HEK293 (cell line): ENCODE data around the gene ISG15.
A peak's percentile ranks its signal among the peaks of the same experiment; 100 is the strongest.

Experiments
- GLIS1 ChIP-seq: fragments of 450-650 bp; formaldehyde crosslinking; IDR thresholded peaks from 2 replicates; pipeline ENCODE4 v1.5.1; 2016; ENCODE audit warnings: missing biosample characterization, missing genetic modification characterization
- HOXD13 ChIP-seq: sonication (generic); formaldehyde crosslinking; IDR thresholded peaks from 2 replicates; pipeline ENCODE4 v1.8.0; 2022; ENCODE audit warnings: missing genetic modification reagents, borderline replicate concordance
- OVOL3 ChIP-seq: fragments of 450-650 bp; formaldehyde crosslinking; IDR thresholded peaks from 2 replicates; pipeline ENCODE4 v1.5.1; 2016; ENCODE audit warnings: missing biosample characterization, missing genetic modification characterization
- SETDB1 ChIP-seq: IDR thresholded peaks from one replicate; pipeline ENCODE4 v1.6.1; 2017; ENCODE audit warnings: mild to moderate bottlenecking, low read length, moderate library complexity, mixed read lengths; ENCODE audit not compliant: insufficient read length
- ZFHX2 ChIP-seq: fragments of 450-650 bp; formaldehyde crosslinking; conservative IDR thresholded peaks from 2 replicates; pipeline ENCODE4 v1.5.1; 2016; ENCODE audit warnings: missing biosample characterization, missing genetic modification characterization
- ZIC2 ChIP-seq: fragments of 450-650 bp; formaldehyde crosslinking; IDR thresholded peaks from 2 replicates; pipeline ENCODE4 v1.5.1; 2016; ENCODE audit warnings: missing biosample characterization, missing genetic modification characterization
- ZNF155 ChIP-seq: fragments of 450-650 bp; formaldehyde crosslinking; IDR thresholded peaks from 2 replicates; pipeline ENCODE4 v1.5.1; 2016; ENCODE audit warnings: missing biosample characterization, missing genetic modification characterization
- ZNF175 ChIP-seq: fragments of 450-650 bp; formaldehyde crosslinking; IDR thresholded peaks from 2 replicates; pipeline ENCODE4 v1.5.1; 2016; ENCODE audit warnings: missing biosample characterization, missing genetic modification characterization
- ZNF354C ChIP-seq: fragments of 450-650 bp; formaldehyde crosslinking; IDR thresholded peaks from 2 replicates; pipeline ENCODE4 v1.5.1; 2016; ENCODE audit warnings: missing biosample characterization, missing genetic modification characterization, low read depth, borderline replicate concordance
- ZNF473 ChIP-seq: fragments of 450-650 bp; formaldehyde crosslinking; IDR thresholded peaks from 2 replicates; pipeline ENCODE4 v1.5.1; 2017; ENCODE audit warnings: missing biosample characterization, missing genetic modification characterization
- ZNF501 ChIP-seq: fragments of 450-650 bp; formaldehyde crosslinking; IDR thresholded peaks from 2 replicates; pipeline ENCODE4 v1.5.1; 2016; ENCODE audit warnings: missing biosample characterization, missing genetic modification characterization
- ZNF510 ChIP-seq: fragments of 450-650 bp; formaldehyde crosslinking; IDR thresholded peaks from 2 replicates; pipeline ENCODE4 v1.5.1; 2018; ENCODE audit warnings: mild to moderate bottlenecking, missing genetic modification characterization, missing biosample characterization; ENCODE audit not compliant: insufficient replicate concordance
- ZNF558 ChIP-seq: fragments of 450-650 bp; formaldehyde crosslinking; IDR thresholded peaks from 2 replicates; pipeline ENCODE4 v1.5.1; 2016; ENCODE audit warnings: missing biosample characterization, missing genetic modification characterization
- ZNF624 ChIP-seq: fragments of 450-650 bp; formaldehyde crosslinking; IDR thresholded peaks from 2 replicates; pipeline ENCODE4 v1.5.1; 2017; ENCODE audit warnings: missing biosample characterization, missing genetic modification characterization
- ZNF626 ChIP-seq: fragments of 450-650 bp; sonication (Bioruptor Pico); formaldehyde crosslinking; IDR thresholded peaks from 2 replicates; pipeline ENCODE4 v1.5.1; 2018; ENCODE audit warnings: missing biosample characterization, missing genetic modification characterization, inconsistent platforms
- ZNF629 ChIP-seq: fragments of 450-650 bp; formaldehyde crosslinking; IDR thresholded peaks from 2 replicates; pipeline ENCODE4 v1.5.1; 2017; ENCODE audit warnings: missing biosample characterization, missing genetic modification characterization
- ZNF660 ChIP-seq: fragments of 450-650 bp; IDR thresholded peaks from 2 replicates; pipeline ENCODE4 v1.5.1; 2018; ENCODE audit warnings: missing biosample characterization, mild to moderate bottlenecking, missing genetic modification characterization
- ZNF670 ChIP-seq: fragments of 450-650 bp; formaldehyde crosslinking; IDR thresholded peaks from 2 replicates; pipeline ENCODE4 v1.5.1; 2016; ENCODE audit warnings: missing biosample characterization, missing genetic modification characterization, low read depth
- ZNF791 ChIP-seq: fragments of 450-650 bp; formaldehyde crosslinking; IDR thresholded peaks from 2 replicates; pipeline ENCODE4 v1.5.1; 2016; ENCODE audit warnings: missing biosample characterization, missing genetic modification characterization
- ZNF830 ChIP-seq: fragments of 450-650 bp; IDR thresholded peaks from 2 replicates; pipeline ENCODE4 v1.5.0; 2018; ENCODE audit warnings: missing biosample characterization, missing genetic modification characterization, low read depth, mild to moderate bottlenecking, moderate library complexity
- ZSCAN30 ChIP-seq: fragments of 450-650 bp; IDR thresholded peaks from 2 replicates; pipeline ENCODE4 v1.5.1; 2018; ENCODE audit warnings: missing biosample characterization, mild to moderate bottlenecking, missing genetic modification characterization, moderate library complexity
- TF ChIP-seq, protein P1 (sequence below): fragments of 450-650 bp; formaldehyde crosslinking; IDR thresholded peaks from 2 replicates; pipeline ENCODE4 v1.5.1; 2017; ENCODE audit warnings: missing biosample characterization, missing genetic modification characterization
- TF ChIP-seq, protein P2 (sequence below): fragments of 450-650 bp; formaldehyde crosslinking; IDR thresholded peaks from 2 replicates; pipeline ENCODE4 v1.5.1; 2016; ENCODE audit warnings: missing biosample characterization, missing genetic modification characterization
- TF ChIP-seq, protein P3 (sequence below): fragments of 450-650 bp; formaldehyde crosslinking; IDR thresholded peaks from 2 replicates; pipeline ENCODE4 v1.5.1; 2016; ENCODE audit warnings: missing biosample characterization, missing genetic modification characterization
- TF ChIP-seq, protein P4 (sequence below): sonication (generic); formaldehyde crosslinking; IDR thresholded peaks from 2 replicates; pipeline ENCODE4 v1.8.1; 2022; ENCODE audit warnings: mild to moderate bottlenecking, moderate library complexity, missing genetic modification reagents
- TF ChIP-seq, protein P5 (sequence below): fragments of 450-650 bp; formaldehyde crosslinking; optimal IDR thresholded peaks from 2 replicates; pipeline ENCODE3; 2016; ENCODE audit warnings: missing biosample characterization, mild to moderate bottlenecking, missing genetic modification characterization
- TF ChIP-seq, protein P6 (sequence below): fragments of 450-650 bp; formaldehyde crosslinking; IDR thresholded peaks from 2 replicates; pipeline ENCODE4 v1.5.1; 2016; ENCODE audit warnings: missing biosample characterization, missing genetic modification characterization

The ISG15 gene

DNA sequence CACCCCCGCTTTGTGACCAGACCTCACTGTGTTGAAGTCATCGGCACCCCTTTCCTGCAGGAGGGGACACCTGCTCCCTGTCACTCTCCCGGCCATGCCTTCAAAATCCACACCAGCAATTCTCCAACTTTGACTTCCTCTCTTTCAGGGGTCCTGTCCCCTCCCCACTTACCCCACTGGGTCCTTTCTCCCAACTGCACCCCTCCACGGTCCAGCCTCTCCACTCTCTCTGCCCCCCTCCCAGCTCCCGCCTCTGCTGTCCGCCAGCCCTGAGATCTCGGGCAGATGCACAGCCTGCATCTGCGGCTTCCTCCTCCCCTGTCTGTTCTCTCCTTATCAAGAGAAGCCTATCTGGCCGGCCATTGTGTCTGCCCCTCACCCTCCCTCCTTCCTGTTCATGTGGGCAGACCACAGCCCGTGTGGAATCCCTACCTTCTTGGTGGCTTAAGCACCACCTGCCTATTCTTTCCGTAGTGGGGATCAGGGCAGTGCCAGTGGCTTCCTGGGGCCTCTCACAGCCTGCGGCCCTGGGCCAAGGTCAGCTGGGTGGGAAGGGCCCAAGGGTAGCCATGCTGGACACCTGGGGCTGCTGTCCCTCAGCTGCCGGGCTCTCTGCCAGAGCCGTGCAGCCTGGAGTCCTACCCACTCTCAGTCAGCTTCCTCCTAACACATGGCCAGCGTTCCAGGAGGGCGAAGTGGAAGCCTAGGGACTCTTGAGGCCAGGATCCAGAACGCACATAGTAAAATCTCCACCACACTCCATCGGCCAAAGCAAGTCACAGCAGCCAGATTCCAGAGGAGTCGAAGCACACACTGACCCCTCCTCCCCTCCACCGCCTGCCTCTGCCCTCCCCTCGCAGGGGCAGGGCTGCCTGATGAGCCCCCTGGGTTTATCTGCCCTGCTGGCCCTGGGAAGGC lies 8.3 kb upstream of the ISG15 start (continued):
- TF ChIP-seq, protein P1, sequence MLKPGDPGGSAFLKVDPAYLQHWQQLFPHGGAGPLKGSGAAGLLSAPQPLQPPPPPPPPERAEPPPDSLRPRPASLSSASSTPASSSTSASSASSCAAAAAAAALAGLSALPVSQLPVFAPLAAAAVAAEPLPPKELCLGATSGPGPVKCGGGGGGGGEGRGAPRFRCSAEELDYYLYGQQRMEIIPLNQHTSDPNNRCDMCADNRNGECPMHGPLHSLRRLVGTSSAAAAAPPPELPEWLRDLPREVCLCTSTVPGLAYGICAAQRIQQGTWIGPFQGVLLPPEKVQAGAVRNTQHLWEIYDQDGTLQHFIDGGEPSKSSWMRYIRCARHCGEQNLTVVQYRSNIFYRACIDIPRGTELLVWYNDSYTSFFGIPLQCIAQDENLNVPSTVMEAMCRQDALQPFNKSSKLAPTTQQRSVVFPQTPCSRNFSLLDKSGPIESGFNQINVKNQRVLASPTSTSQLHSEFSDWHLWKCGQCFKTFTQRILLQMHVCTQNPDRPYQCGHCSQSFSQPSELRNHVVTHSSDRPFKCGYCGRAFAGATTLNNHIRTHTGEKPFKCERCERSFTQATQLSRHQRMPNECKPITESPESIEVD (tag by site-specific recombination): no peak
- TF ChIP-seq, protein P2, sequence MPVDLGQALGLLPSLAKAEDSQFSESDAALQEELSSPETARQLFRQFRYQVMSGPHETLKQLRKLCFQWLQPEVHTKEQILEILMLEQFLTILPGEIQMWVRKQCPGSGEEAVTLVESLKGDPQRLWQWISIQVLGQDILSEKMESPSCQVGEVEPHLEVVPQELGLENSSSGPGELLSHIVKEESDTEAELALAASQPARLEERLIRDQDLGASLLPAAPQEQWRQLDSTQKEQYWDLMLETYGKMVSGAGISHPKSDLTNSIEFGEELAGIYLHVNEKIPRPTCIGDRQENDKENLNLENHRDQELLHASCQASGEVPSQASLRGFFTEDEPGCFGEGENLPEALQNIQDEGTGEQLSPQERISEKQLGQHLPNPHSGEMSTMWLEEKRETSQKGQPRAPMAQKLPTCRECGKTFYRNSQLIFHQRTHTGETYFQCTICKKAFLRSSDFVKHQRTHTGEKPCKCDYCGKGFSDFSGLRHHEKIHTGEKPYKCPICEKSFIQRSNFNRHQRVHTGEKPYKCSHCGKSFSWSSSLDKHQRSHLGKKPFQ (tag by site-specific recombination): no peak
- TF ChIP-seq, protein P3, sequence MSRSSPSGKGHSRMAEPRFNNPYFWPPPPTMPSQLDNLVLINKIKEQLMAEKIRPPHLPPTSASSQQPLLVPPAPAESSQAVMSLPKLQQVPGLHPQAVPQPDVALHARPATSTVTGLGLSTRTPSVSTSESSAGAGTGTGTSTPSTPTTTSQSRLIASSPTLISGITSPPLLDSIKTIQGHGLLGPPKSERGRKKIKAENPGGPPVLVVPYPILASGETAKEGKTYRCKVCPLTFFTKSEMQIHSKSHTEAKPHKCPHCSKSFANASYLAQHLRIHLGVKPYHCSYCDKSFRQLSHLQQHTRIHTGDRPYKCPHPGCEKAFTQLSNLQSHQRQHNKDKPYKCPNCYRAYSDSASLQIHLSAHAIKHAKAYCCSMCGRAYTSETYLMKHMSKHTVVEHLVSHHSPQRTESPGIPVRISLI: no peak
- peak; percentile 53 for TF ChIP-seq ZFHX2 (tag by site-specific recombination)
- no peak for TF ChIP-seq ZNF670 (tag by site-specific recombination)
- no peak for TF ChIP-seq SETDB1
- no peak for TF ChIP-seq ZNF558 (tag by site-specific recombination)
- TF ChIP-seq, protein P4, sequence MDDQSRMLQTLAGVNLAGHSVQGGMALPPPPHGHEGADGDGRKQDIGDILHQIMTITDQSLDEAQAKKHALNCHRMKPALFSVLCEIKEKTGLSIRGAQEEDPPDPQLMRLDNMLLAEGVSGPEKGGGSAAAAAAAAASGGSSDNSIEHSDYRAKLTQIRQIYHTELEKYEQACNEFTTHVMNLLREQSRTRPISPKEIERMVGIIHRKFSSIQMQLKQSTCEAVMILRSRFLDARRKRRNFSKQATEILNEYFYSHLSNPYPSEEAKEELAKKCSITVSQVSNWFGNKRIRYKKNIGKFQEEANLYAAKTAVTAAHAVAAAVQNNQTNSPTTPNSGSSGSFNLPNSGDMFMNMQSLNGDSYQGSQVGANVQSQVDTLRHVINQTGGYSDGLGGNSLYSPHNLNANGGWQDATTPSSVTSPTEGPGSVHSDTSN (CRISPR knock-in tag): no peak
- no peak for TF ChIP-seq ZNF791 (tag by site-specific recombination)
- no peak for TF ChIP-seq GLIS1 (tag by site-specific recombination)
- no peak for TF ChIP-seq ZNF626 (tag by site-specific recombination)
- no peak for TF ChIP-seq ZNF629 (tag by site-specific recombination)
- no peak for TF ChIP-seq ZNF175 (tag by site-specific recombination)
- TF ChIP-seq ZSCAN30 (tag by site-specific recombination): 0 out of 2 replicates have a peak, but pooled peaks have one; percentile 6
- no peak for TF ChIP-seq ZNF473
- no peak for TF ChIP-seq ZNF354C (tag by site-specific recombination)
- TF ChIP-seq, protein P5, sequence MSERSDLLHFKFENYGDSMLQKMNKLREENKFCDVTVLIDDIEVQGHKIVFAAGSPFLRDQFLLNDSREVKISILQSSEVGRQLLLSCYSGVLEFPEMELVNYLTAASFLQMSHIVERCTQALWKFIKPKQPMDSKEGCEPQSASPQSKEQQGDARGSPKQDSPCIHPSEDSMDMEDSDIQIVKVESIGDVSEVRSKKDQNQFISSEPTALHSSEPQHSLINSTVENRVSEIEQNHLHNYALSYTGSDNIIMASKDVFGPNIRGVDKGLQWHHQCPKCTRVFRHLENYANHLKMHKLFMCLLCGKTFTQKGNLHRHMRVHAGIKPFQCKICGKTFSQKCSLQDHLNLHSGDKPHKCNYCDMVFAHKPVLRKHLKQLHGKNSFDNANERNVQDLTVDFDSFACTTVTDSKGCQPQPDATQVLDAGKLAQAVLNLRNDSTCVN (tag by site-specific recombination): peak; percentile 7
- TF ChIP-seq ZNF660: no peak
- no peak for TF ChIP-seq HOXD13
- no peak for TF ChIP-seq ZNF510 (tag by site-specific recombination)
- TF ChIP-seq OVOL3 (tag by site-specific recombination): no peak
- TF ChIP-seq ZIC2 (tag by site-specific recombination): peak; percentile 73
- TF ChIP-seq, protein P6, sequence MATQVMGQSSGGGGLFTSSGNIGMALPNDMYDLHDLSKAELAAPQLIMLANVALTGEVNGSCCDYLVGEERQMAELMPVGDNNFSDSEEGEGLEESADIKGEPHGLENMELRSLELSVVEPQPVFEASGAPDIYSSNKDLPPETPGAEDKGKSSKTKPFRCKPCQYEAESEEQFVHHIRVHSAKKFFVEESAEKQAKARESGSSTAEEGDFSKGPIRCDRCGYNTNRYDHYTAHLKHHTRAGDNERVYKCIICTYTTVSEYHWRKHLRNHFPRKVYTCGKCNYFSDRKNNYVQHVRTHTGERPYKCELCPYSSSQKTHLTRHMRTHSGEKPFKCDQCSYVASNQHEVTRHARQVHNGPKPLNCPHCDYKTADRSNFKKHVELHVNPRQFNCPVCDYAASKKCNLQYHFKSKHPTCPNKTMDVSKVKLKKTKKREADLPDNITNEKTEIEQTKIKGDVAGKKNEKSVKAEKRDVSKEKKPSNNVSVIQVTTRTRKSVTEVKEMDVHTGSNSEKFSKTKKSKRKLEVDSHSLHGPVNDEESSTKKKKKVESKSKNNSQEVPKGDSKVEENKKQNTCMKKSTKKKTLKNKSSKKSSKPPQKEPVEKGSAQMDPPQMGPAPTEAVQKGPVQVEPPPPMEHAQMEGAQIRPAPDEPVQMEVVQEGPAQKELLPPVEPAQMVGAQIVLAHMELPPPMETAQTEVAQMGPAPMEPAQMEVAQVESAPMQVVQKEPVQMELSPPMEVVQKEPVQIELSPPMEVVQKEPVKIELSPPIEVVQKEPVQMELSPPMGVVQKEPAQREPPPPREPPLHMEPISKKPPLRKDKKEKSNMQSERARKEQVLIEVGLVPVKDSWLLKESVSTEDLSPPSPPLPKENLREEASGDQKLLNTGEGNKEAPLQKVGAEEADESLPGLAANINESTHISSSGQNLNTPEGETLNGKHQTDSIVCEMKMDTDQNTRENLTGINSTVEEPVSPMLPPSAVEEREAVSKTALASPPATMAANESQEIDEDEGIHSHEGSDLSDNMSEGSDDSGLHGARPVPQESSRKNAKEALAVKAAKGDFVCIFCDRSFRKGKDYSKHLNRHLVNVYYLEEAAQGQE: peak; percentile 23; the same call in 1 of the 2 replicates
- no peak for TF ChIP-seq ZNF501
- no peak for TF ChIP-seq ZNF624 (tag by site-specific recombination)
- TF ChIP-seq ZNF830 (tag by site-specific recombination): no peak
- TF ChIP-seq ZNF155 (tag by site-specific recombination): no peak
